ENCODE data around the gene LPP. TPM values are rescaled to one million over a fixed set of nuclear protein-coding genes. Genes with fewer than 3 reads are reported as not detected.

The LPP gene
- total RNA-seq, 1 experiment from 2014 or later, result 20.4 TPM

GRCh38 chr3:188370081-188370830 is 216.3 kb downstream of the LPP start:
- no peak for ATAC-seq
- Histone ChIP-seq H3F3A (ENCODE audit: low read length, unreplicated experiment) (no peaks in the 10 kb centered on the region), H4K20me1 (ENCODE audit: low read length) (no peaks in the 10 kb centered on the region), H3K27ac (ENCODE audit: low read length) (no peak overlapping the region), H3K9me2 (replicated peaks; ENCODE audit: low read length) (no peaks in the 10 kb centered on the region), H3K4me1 (ENCODE audit: insufficient read depth, low read length) (peaks cover 13% of the 10 kb centered on the region), H3K9ac (ENCODE audit: low read length) (no peak overlapping the region), H3K36me3 (ENCODE audit: low read depth, low read length) (no peaks in the 10 kb centered on the region), H3K79me2 (ENCODE audit: low read length) (no peaks in the 10 kb centered on the region), H3K27me3 (ENCODE audit: low read length) (no peaks in the 10 kb centered on the region), H3K4me3 (ENCODE audit: low read length) (no peak overlapping the region), H3K4me2 (ENCODE audit: low read length) (no peak overlapping the region), H3K9me3 (ENCODE audit: low read length) (no peaks in the 10 kb centered on the region), H2AFZ (ENCODE audit: low read length) (no peak overlapping the region)
- DNase-seq, result no peak
- TF ChIP-seq CTCF (conservative IDR thresholded peaks at IDR 0.05; ENCODE audit: low read depth, low read length) (peak; percentile 27; the same call in 1 of the 2 replicates), EZH2phosphoT487 (IDR thresholded peaks at IDR 0.05; ENCODE audit: borderline replicate concordance, low read length) (no peak), EZH2 (IDR thresholded peaks at IDR 0.05; ENCODE audit: low read length, unreplicated experiment) (no peak)
- BruUV-seq (replicated peaks), result no TSS peak
- CTCF ChIA-PET, result no interaction called here
- POLR2A ChIA-PET (ENCODE audit: unreplicated experiment), result no interaction called here
- intact Hi-C loops (cut with micrococcal nuclease), result no loop called here

- ATAC-seq, result no peak
- Histone ChIP-seq H3K27ac (ENCODE audit: low read length) (no peak overlapping the region), H3K9me3 (ENCODE audit: low read length) (no peaks in the 10 kb centered on the region), H3K4me2 (ENCODE audit: low read length) (no peak overlapping the region), H3K9me2 (replicated peaks; ENCODE audit: low read length) (no peaks in the 10 kb centered on the region), H3K4me1 (ENCODE audit: insufficient read depth, low read length) (no peaks in the 10 kb centered on the region), H3K4me3 (ENCODE audit: low read length) (no peak overlapping the region), H4K20me1 (ENCODE audit: low read length) (no peaks in the 10 kb centered on the region), H3F3A (ENCODE audit: low read length, unreplicated experiment) (no peaks in the 10 kb centered on the region), H3K79me2 (ENCODE audit: low read length) (no peaks in the 10 kb centered on the region), H2AFZ (ENCODE audit: low read length) (no peak overlapping the region), H3K36me3 (ENCODE audit: low read depth, low read length) (no peaks in the 10 kb centered on the region), H3K9ac (ENCODE audit: low read length) (no peak overlapping the region), H3K27me3 (ENCODE audit: low read length) (no peaks in the 10 kb centered on the region)
- ChIA-PET POLR2A (ENCODE audit: unreplicated experiment) (no interaction called here), CTCF (no interaction called here)
- TF ChIP-seq EZH2phosphoT487 (IDR thresholded peaks at IDR 0.05; ENCODE audit: borderline replicate concordance, low read length) (no peak), CTCF (conservative IDR thresholded peaks at IDR 0.05; ENCODE audit: low read depth, low read length) (no peak), EZH2 (IDR thresholded peaks at IDR 0.05; ENCODE audit: low read length, unreplicated experiment) (no peak)
- no TSS peak for BruUV-seq (replicated peaks)
- no peak for DNase-seq
- intact Hi-C loops (cut with micrococcal nuclease), result no loop called here
Observed at GRCh38 chr3:188378786-188379185, 224.8 kb downstream of the LPP start.

GRCh38 chr3:188380252-188380651 is 226.3 kb downstream of the LPP start:
- H3K27me3 ChIP-seq (ENCODE audit: low read length), result no peaks in the 10 kb centered on the region
- no peaks in the 10 kb centered on the region for H3K9me3 ChIP-seq (ENCODE audit: low read length)
- H3K9me2 ChIP-seq (replicated peaks; ENCODE audit: low read length), result no peaks in the 10 kb centered on the region
- POLR2A ChIA-PET (ENCODE audit: unreplicated experiment), result no interaction called here
- H3K79me2 ChIP-seq (ENCODE audit: low read length), result no peaks in the 10 kb centered on the region
- DNase-seq (no peak), ATAC-seq (no peak)
- H4K20me1 ChIP-seq (ENCODE audit: low read length), result no peaks in the 10 kb centered on the region
- H3K36me3 ChIP-seq (ENCODE audit: low read depth, low read length), result no peaks in the 10 kb centered on the region
- H3K4me1 ChIP-seq (ENCODE audit: insufficient read depth, low read length), result no peaks in the 10 kb centered on the region
- H3K27ac ChIP-seq (ENCODE audit: low read length), result no peak overlapping the region
- intact Hi-C loops (cut with micrococcal nuclease), result no loop called here
- H3K4me3 ChIP-seq (ENCODE audit: low read length), result no peak overlapping the region
- no TSS peak for BruUV-seq (replicated peaks)
- H3K4me2 ChIP-seq (ENCODE audit: low read length), result no peak overlapping the region
- H2AFZ ChIP-seq (ENCODE audit: low read length), result no peak overlapping the region
- CTCF ChIA-PET, result no interaction called here
- no peaks in the 10 kb centered on the region for H3F3A ChIP-seq (ENCODE audit: low read length, unreplicated experiment)
- no peak overlapping the region for H3K9ac ChIP-seq (ENCODE audit: low read length)
- TF ChIP-seq EZH2phosphoT487 (IDR thresholded peaks at IDR 0.05; ENCODE audit: borderline replicate concordance, low read length) (no peak), EZH2 (IDR thresholded peaks at IDR 0.05; ENCODE audit: low read length, unreplicated experiment) (no peak), CTCF (conservative IDR thresholded peaks at IDR 0.05; ENCODE audit: low read depth, low read length) (no peak)

Measured in PC-3 (cell line).